Kidney (tissue), 14 donors: ENCODE data around the gene ULBP2. TPM values are rescaled to one million over a fixed set of nuclear protein-coding genes. Genes with fewer than 3 reads are reported as not detected.
"Not testable (repeated sequence)": the region's sequence is repeated elsewhere in the genome, so short reads cannot be mapped to it uniquely, and the experiment has no call there.

ENCODE experiments used
- DNase-seq, 5 donors: peaks; one replicate each; pipeline ENCODE4 v3.0.0-alpha.2; 2013 to 2020
- FAIRE-seq: peaks from 2 replicates; lab custom pipeline; 2012; peaks lifted over from hg19 to GRCh38; lab: Jason Lieb, UNC
- H3K27ac ChIP-seq, 2 donors: one replicate each; pipeline ENCODE4 v1.7.0; 2013; ENCODE audit warnings: low read depth in 2 of 2, low read length in 2 of 2, inconsistent platforms in 1 of 2
- H3K27me3 ChIP-seq: one replicate; pipeline ENCODE4 v1.7.1; 2013; ENCODE audit warnings: low read length, inconsistent platforms; ENCODE audit not compliant: control insufficient read depth, insufficient read depth
- H3K36me3 ChIP-seq, 3 donors: one replicate each; pipeline versions ENCODE4 v1.7.0 to v1.7.1; 2013; ENCODE audit warnings: low read length in 3 of 3, control low read depth in 1 of 3, inconsistent platforms in 1 of 3; ENCODE audit not compliant: insufficient read depth in 3 of 3, control insufficient read depth in 2 of 3
- H3K4me1 ChIP-seq, 3 donors: one replicate each; pipeline versions ENCODE4 v1.7.0 to v1.7.1; 2013; ENCODE audit warnings: low read length in 3 of 3, inconsistent platforms in 1 of 3, low read depth in 1 of 3; ENCODE audit not compliant: control insufficient read depth in 2 of 3, insufficient read depth in 2 of 3
- H3K4me3 ChIP-seq, 3 donors: one replicate each; pipeline versions ENCODE4 v1.7.0 to v1.8.1; 2013; ENCODE audit warnings: low read length in 3 of 3, control low read depth in 1 of 3, inconsistent platforms in 1 of 3
- H3K9ac ChIP-seq, 3 donors: one replicate each; pipeline versions ENCODE4 v1.7.0 to v1.7.1; 2013; ENCODE audit warnings: low read length in 3 of 3, control low read depth in 1 of 3, inconsistent platforms in 1 of 3
- H3K9me3 ChIP-seq, 3 donors: one replicate each; pipeline versions ENCODE4 v1.7.0 to v1.7.1; 2013; ENCODE audit warnings: low read length in 3 of 3, control low read depth in 1 of 3, inconsistent platforms in 1 of 3; ENCODE audit not compliant: control insufficient read depth in 2 of 3, insufficient read depth in 1 of 3
- intact Hi-C: fragments of 100-400 bp; cut with DNase I; formaldehyde crosslinking; loops from one replicate; pipeline ENCODE4 v1.11.1; 2022
- polyA plus RNA-seq: library from polyadenylated mRNA; stranded (reverse); fragments of 350-450 nt; fragmentation: Illumina TruSeq; extraction: RNeasy Lipid Tissue Mini Kit (QIAGEN cat#74804); gene quantifications from one replicate; pipeline ENCODE4 v1.2.3, GENCODE V29; 2014; ENCODE audit warnings: low read depth, low replicate concordance; ENCODE audit not compliant: insufficient read depth
- total RNA-seq: library from RNA; stranded (reverse); fragmentation: NEBNext Ultra II Directional; extraction: Animal tissue kit (Norgen Biotek cat#: 25700); gene quantifications from one replicate; pipeline ENCODE4 v1.2.1, GENCODE V29; 2021
- TF ChIP-seq, protein P1 (sequence below): IDR thresholded peaks from 3 replicates; pipeline ENCODE4 v1.5.1; 2012; ENCODE audit warnings: mild to moderate bottlenecking, moderate library complexity, borderline replicate concordance; ENCODE audit not compliant: insufficient read depth; ENCODE audit errors: extremely low read depth
- donor health status: control.
- donor health status: control.
- donor health status: control.
- donor health status: control.
- donor health status: control.
- donor health status: DM: yes; HTN: yes; CAD: no.
- donor health status: Normal renal cell carcinoma (clear cell type).

Gene ULBP2
- total and polyA plus RNA-seq, 2 donors from 2014 or later: 1.3 to 2.5 TPM

DNA sequence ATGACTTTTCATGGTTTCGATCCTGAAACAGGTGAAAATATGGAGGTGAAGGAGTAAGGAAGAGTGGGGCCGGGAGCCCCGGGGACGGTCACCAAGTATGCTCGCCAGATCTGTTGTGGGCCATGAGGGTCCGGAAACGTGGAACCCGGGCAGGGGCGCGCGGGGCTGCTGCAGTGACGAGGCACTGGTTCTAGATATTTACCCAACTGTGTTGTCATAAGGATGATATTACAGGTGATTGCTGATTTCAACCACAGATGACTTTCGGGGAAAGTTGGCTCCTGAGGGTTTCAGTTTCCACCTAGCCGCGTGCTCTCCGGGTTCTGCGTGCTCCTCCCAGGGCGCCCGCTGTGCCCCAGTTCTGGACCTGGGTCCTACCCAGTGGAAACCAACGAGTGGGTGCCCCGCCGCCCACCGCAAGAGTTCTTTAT lies 31.1 kb upstream of the ULBP2 start:
- Histone ChIP-seq H3K27me3 (no peaks in the 10 kb centered on the region), H3K4me1 (peaks cover 0 to 4% (median 0%) of the 10 kb centered on the region in 3 donors), H3K27ac (no peak overlapping the region), H3K36me3 (no peaks in the 10 kb centered on the region), H3K9ac (no peak overlapping the region), H3K4me3 (no peak overlapping the region), H3K9me3 (peaks cover 0 to 4% (median 0%) of the 10 kb centered on the region in 3 donors)
- intact Hi-C loops: no loop called here
- FAIRE-seq: no peak
- TF ChIP-seq, protein P1, sequence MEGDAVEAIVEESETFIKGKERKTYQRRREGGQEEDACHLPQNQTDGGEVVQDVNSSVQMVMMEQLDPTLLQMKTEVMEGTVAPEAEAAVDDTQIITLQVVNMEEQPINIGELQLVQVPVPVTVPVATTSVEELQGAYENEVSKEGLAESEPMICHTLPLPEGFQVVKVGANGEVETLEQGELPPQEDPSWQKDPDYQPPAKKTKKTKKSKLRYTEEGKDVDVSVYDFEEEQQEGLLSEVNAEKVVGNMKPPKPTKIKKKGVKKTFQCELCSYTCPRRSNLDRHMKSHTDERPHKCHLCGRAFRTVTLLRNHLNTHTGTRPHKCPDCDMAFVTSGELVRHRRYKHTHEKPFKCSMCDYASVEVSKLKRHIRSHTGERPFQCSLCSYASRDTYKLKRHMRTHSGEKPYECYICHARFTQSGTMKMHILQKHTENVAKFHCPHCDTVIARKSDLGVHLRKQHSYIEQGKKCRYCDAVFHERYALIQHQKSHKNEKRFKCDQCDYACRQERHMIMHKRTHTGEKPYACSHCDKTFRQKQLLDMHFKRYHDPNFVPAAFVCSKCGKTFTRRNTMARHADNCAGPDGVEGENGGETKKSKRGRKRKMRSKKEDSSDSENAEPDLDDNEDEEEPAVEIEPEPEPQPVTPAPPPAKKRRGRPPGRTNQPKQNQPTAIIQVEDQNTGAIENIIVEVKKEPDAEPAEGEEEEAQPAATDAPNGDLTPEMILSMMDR: no peak
- DNase-seq: peak in 1 of 5 donors; percentile 46

DNA sequence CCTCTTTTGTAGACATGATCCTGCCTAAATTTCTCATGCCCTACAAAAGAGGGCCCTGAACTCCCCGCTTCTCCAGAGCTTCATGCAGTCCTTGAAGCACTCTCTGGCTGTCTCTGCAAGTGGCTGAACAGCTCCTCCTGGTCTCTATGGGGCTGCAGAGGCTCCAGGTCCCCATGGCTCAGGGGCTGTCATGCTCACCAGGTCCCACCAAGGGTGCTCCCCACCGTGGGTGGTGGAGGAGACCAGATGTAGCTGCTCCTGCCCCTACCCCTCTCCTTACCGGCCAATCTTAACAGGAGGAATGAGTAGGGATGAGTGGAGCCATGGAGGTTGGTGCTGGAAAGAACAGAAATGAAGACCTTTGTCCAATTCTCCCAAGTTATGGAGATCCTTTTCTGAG lies 29.1 kb upstream of the ULBP2 start:
- H3K27me3 ChIP-seq, H3K36me3 ChIP-seq, H3K9ac ChIP-seq, H3K9me3 ChIP-seq, intact Hi-C loops, H3K4me1 ChIP-seq, FAIRE-seq, H3K4me3 ChIP-seq, H3K27ac ChIP-seq: not testable (repeated sequence)
- DNase-seq: peak in 1 of 5 donors; percentile 43

DNA sequence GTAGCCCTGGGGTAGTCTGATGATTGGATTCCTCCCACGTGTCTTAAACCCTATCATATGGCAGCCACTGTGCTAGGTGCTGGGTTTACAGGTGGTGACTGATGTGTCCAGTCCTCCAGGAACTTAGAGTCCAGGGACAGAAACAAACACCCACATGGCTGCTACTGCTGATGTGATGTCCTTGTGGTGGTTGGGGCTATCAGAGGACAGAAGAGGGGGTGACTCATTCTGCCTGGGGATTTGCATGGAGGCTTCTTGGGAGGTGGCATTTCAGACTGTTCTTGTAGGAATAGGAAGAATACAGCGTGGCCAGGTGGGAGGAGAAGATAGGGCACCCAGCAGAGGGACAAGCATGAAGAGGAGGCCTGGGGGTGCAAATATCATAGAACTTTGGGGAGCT lies 28.7 kb upstream of the ULBP2 start:
- Histone ChIP-seq H3K36me3 (no peaks in the 10 kb centered on the region), H3K9me3 (peaks cover 0 to 4% (median 0%) of the 10 kb centered on the region in 3 donors), H3K27me3 (no peaks in the 10 kb centered on the region), H3K4me3 (no peak overlapping the region), H3K27ac (no peak overlapping the region), H3K4me1 (no peaks in the 10 kb centered on the region), H3K9ac (no peak overlapping the region)
- TF ChIP-seq, protein P1: no peak
- no peak for FAIRE-seq
- intact Hi-C loops: no loop called here
- no peak for DNase-seq

DNA sequence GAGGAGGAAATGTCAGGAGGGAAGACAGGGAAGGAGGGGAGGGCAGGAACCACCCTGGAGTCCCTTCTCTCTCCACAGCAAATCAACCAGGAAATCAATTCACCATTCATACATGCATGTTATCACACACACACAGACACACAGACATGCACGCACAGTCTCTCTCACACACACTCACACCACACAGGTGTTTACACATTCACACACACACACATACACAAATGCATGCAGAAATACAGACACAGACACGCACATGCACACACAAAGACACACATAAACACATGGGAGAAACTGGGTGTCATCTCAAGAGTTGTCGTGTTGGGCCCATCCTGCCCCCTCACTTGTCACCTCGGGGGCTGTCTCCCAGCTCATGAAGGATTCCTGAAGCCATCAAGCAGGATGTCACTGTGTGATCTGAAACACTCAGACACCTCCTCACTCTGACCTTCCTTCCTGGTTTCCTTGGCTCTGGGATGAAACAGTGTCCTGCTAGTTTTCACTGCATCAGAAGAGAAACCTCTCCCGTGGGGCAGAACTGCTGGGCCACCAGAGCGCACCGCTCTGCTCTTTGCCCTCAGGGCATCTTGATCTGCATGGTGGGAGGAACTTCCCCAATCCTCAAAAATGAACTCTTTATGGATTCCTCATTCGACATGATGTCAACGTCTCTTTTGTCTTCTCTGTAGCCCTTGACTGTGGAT lies 28.1 kb upstream of the ULBP2 start:
- peak in 1 of 5 donors; percentile 12 for DNase-seq
- H3K9ac ChIP-seq: no peak overlapping the region
- intact Hi-C loops: no loop called here
- no peak for FAIRE-seq
- H3K27me3 ChIP-seq: no peaks in the 10 kb centered on the region
- H3K27ac ChIP-seq: no peak overlapping the region
- no peaks in the 10 kb centered on the region for H3K4me1 ChIP-seq
- H3K4me3 ChIP-seq: no peak overlapping the region
- TF ChIP-seq, protein P1: no peak
- H3K36me3 ChIP-seq: no peaks in the 10 kb centered on the region
- H3K9me3 ChIP-seq: no peaks in the 10 kb centered on the region
